22Rv1 (cell line): ENCODE data around the gene IRF2BPL.

Experiments
- H3K27ac ChIP-seq: fragments of 450-650 bp; 2 replicates; pipeline ENCODE4 v1.5.1; 2017
- CTCF ChIP-seq: fragments of 450-650 bp; IDR thresholded peaks from 2 replicates; pipeline ENCODE4 v1.5.1; 2017; ENCODE audit warnings: mild to moderate bottlenecking
- ZFX ChIP-seq: fragments of 450-650 bp; IDR thresholded peaks from 2 replicates; pipeline ENCODE4 v1.6.1; 2017; ENCODE audit warnings: antibody characterized with exemption, borderline replicate concordance

The IRF2BPL gene

GRCh38 chr14:77063571-77064171 is 35.2 kb upstream of the IRF2BPL start:
- H3K27ac ChIP-seq, result no peak overlapping the region
- TF ChIP-seq ZFX (no peak), CTCF (no peak)

DNA sequence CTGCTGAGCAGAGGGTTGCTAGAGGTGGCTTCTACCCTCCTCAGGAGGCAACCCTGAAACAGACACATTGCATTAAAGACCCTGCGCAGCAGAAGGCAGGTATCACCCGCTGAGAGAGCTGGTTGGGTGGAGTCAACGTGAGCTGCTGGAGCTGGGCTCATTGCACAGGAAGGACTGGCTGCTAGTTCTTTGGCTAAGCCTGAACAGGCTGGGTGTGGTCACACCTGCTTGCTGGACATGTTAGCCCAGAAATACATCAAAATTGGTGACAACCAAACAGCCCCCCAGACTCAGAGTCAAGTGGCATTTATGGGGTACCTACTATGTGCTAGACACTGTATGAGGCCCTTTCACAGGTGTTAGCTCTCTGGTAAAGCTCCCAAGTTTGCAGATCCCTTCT is 33.8 kb upstream of the IRF2BPL start:
- TF ChIP-seq CTCF (no peak), ZFX (no peak)
- no peak overlapping the region for H3K27ac ChIP-seq

GRCh38 chr14:77061630-77062257 is 33.2 kb upstream of the IRF2BPL start:
- H3K27ac ChIP-seq, result no peak overlapping the region
- TF ChIP-seq CTCF, result no peak
- no peak for TF ChIP-seq ZFX

DNA sequence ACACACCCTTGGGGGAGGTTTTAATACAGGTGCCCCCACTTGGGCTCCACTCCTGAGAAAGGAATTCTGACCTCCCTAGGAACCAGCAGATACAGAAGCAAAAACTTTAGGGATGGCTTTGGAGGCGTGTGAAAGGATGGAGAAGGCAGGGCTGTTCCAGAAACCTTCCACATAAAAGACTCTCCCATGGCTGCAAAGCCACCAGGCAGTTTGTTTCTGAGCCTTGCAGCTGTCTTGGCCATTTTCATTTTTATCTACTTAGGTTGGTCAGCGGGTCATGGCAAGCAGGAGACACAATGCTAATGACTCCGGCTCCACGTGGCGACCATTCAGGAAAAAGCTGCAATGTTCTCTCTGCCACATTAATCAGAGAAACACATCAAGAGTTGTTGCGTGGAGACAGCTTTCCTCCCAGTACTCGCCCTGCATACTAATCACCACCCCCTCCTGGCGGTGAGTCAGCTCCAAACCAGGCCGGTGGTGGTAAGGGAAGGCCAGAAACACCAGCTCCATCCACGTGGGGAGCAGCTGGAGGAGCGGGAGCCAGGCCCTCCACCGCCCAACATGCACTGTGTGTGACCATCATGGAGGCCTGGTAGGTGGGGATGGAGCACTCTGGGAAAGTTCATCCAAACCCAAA is 30.9 kb upstream of the IRF2BPL start:
- TF ChIP-seq ZFX (no peak), CTCF (no peak)

DNA sequence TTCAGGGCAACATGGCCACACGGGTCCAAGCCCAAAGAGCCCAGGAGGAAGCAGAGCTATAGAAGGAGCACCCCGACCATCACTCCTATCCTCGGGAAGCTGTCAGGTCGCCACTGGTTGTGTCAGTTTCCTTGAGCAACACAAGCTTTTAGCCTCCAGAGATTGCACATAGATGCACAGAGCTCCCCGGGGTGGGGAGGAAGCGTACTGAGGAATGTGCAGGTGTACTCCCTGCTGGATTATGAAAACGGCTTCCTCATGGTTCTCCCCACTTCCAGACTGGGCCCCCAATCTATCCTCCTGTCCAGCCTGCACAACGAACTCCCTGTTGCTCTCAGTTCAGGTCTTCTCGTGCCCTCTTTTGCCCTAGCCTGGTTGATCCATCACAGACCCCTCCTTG is 30.3 kb upstream of the IRF2BPL start:
- TF ChIP-seq ZFX, result no peak
- TF ChIP-seq CTCF, result no peak
- H3K27ac ChIP-seq, result no peak overlapping the region

More for the DNA sequence above, 30.9 kb upstream of the IRF2BPL start:
- no peak overlapping the region for H3K27ac ChIP-seq

DNA sequence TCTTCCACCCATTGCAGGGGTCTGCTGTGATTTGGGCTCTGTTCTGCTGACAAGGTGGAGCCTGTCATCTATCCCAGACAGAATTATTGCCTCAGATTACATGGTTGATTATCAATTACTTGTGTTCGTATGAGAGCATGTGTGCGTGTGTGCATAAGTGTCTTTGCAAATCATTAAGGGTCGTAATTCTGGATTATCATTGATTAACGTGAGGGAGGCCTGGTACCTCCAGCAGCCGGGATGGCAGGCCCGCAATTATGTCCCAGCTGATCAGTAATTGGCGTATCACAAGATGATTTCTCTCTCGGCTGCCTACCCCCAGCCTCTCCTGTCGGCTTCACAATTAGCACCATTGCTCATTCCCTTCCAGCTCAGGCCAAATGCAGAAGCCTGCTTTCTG is 29.6 kb upstream of the IRF2BPL start:
- H3K27ac ChIP-seq, result no peak overlapping the region

More for the DNA sequence above, 29.6 kb upstream of the IRF2BPL start:
- TF ChIP-seq ZFX (no peak), CTCF (no peak)
